Tibial artery (tissue), 4 donors: ENCODE data around the gene BEST3.

Source experiments
- DNase-seq, 2 donors: peaks; one replicate each; pipeline ENCODE4 v3.0.0-alpha.2; 2019
- H3K27ac ChIP-seq, 2 donors: fragments of 200-600 bp; sonication (generic) in 1 of 2; 1 replicate in 1 of 2; 2 replicates in 1 of 2; pipeline ENCODE4 v1.5.1; 2018 to 2019; ENCODE audit warnings: mild to moderate bottlenecking in 1 of 2
- H3K27me3 ChIP-seq, 2 donors: fragments of 200-600 bp; sonication (generic) in 1 of 2; one replicate each; pipeline versions ENCODE4 v1.5.1 to v1.6.0; 2016 to 2019
- H3K36me3 ChIP-seq, 3 donors: fragments of 200-600 bp; sonication (generic) in 2 of 3; one replicate each; pipeline ENCODE4 v1.5.1; 2016 to 2019; ENCODE audit warnings: mild to moderate bottlenecking in 2 of 3
- H3K4me1 ChIP-seq, 4 donors: fragments of 200-600 bp; sonication (generic) in 2 of 4; 1 replicate in 3 of 4; 2 replicates in 1 of 4; pipeline ENCODE4 v1.5.1; 2016 to 2019
- H3K4me3 ChIP-seq, 2 donors: fragments of 200-600 bp; sonication (generic) in 1 of 2; 1 replicate in 1 of 2; 2 replicates in 1 of 2; pipeline ENCODE4 v1.5.1; 2018 to 2019; ENCODE audit warnings: mild to moderate bottlenecking in 2 of 2
- H3K9me3 ChIP-seq, 3 donors: fragments of 200-600 bp; sonication (generic) in 1 of 3; one replicate each; pipeline ENCODE4 v1.5.1; 2016 to 2019
- CTCF ChIP-seq, 2 experiments: fragments of 200-600 bp in 1 of 2; fragments of 450-650 bp in 1 of 2; IDR thresholded peaks; one replicate each; pipeline ENCODE4 v1.5.1; 2017 to 2019; ENCODE audit warnings: antibody characterized with exemption in 2 of 2, mild to moderate bottlenecking in 1 of 2, moderate library complexity in 1 of 2
- intact Hi-C: fragments of 100-400 bp; cut with DNase I; formaldehyde crosslinking; loops from one replicate; pipeline ENCODE4 v1.15.0; 2023; ENCODE audit warnings: low total_unique reads

Gene BEST3

GRCh38 chr12:69663726-69664125 is 35.4 kb downstream of the BEST3 start:
- H3K27ac ChIP-seq = no peak overlapping the region
- no peak for DNase-seq

GRCh38 chr12:69662764-69663163 is 36.3 kb downstream of the BEST3 start:
- no peak overlapping the region for H3K27ac ChIP-seq
- no peaks in the 10 kb centered on the region for H3K36me3 ChIP-seq
- peaks cover 0 to 2% (median 0%) of the 10 kb centered on the region in 4 donors for H3K4me1 ChIP-seq
- H3K9me3 ChIP-seq = no peaks in the 10 kb centered on the region
- H3K4me3 ChIP-seq = no peak overlapping the region
- TF ChIP-seq CTCF (IDR thresholded peaks at IDR 0.05) = no peak
- no peaks in the 10 kb centered on the region for H3K27me3 ChIP-seq
- intact Hi-C loops = no loop called here
- no peak for DNase-seq

More at GRCh38 chr12:69663726-69664125, 35.4 kb downstream of the BEST3 start:
- Histone ChIP-seq H3K36me3 (no peaks in the 10 kb centered on the region), H3K9me3 (no peaks in the 10 kb centered on the region), H3K27me3 (no peaks in the 10 kb centered on the region), H3K4me1 (no peaks in the 10 kb centered on the region), H3K4me3 (no peak overlapping the region)
- TF ChIP-seq CTCF (IDR thresholded peaks at IDR 0.05) = no peak
- intact Hi-C loops = no loop called here

- no peak overlapping the region for H3K4me3 ChIP-seq
- no peak for DNase-seq
- TF ChIP-seq CTCF (IDR thresholded peaks at IDR 0.05) = no peak
- no peaks in the 10 kb centered on the region for H3K36me3 ChIP-seq
- H3K27me3 ChIP-seq = no peaks in the 10 kb centered on the region
- H3K27ac ChIP-seq = no peak overlapping the region
- intact Hi-C loops = no loop called here
- H3K4me1 ChIP-seq = peaks cover 0 to 12% (median 0%) of the 10 kb centered on the region in 4 donors
- no peaks in the 10 kb centered on the region for H3K9me3 ChIP-seq
Observed at GRCh38 chr12:69661386-69661785, 37.7 kb downstream of the BEST3 start.

GRCh38 chr12:69660164-69660863 is 38.8 kb downstream of the BEST3 start:
- intact Hi-C loops = no loop called here
- Histone ChIP-seq H3K36me3 (no peaks in the 10 kb centered on the region), H3K4me3 (no peak overlapping the region), H3K4me1 (peaks cover 0 to 23% (median 9%) of the 10 kb centered on the region in 4 donors), H3K27ac (no peak overlapping the region), H3K9me3 (no peaks in the 10 kb centered on the region), H3K27me3 (no peaks in the 10 kb centered on the region)
- TF ChIP-seq CTCF (IDR thresholded peaks at IDR 0.05) = no peak
- no peak for DNase-seq

- H3K9me3 ChIP-seq = no peaks in the 10 kb centered on the region
- DNase-seq = no peak
- intact Hi-C loops = no loop called here
Observed at GRCh38 chr12:69658203-69658602, 40.9 kb downstream of the BEST3 start.

More at GRCh38 chr12:69658203-69658602, 40.9 kb downstream of the BEST3 start:
- H3K4me1 ChIP-seq = peaks cover 0 to 26% (median 11%) of the 10 kb centered on the region in 4 donors
- no peak for TF ChIP-seq CTCF (IDR thresholded peaks at IDR 0.05)
- H3K4me3 ChIP-seq = no peak overlapping the region
- H3K27ac ChIP-seq = no peak overlapping the region
- no peaks in the 10 kb centered on the region for H3K27me3 ChIP-seq
- H3K36me3 ChIP-seq = no peaks in the 10 kb centered on the region
